HEK293T (cell line): ENCODE results near the gene KCTD15.

ENCODE experiments used
- CTCF ChIA-PET: fragments of 350-600 bp; formaldehyde crosslinking; extraction: SDS; loops from one replicate; lab custom pipeline; 2021; ENCODE audit warnings: antibody characterized with exemption, inconsistent platforms; lab: Yijun Ruan, JAX
- POLR2A ChIA-PET: fragments of 350-600 bp; formaldehyde crosslinking; extraction: SDS; loops from one replicate; lab custom pipeline; 2020; ENCODE audit warnings: antibody characterized with exemption, inconsistent platforms; lab: Yijun Ruan, JAX
- DNase-seq: peaks from one replicate; pipeline ENCODE4 v3.0.0; 2012; ENCODE audit warnings: mixed read lengths; ENCODE audit errors: extremely low spot score
- ARNT ChIP-seq: fragments of 450-650 bp; IDR thresholded peaks from 2 replicates; pipeline ENCODE4 v1.6.1; 2017; ENCODE audit warnings: mild to moderate bottlenecking
- BHLHE40 ChIP-seq: fragments of 450-650 bp; IDR thresholded peaks from 2 replicates; pipeline ENCODE4 v1.6.1; 2016; ENCODE audit warnings: mild to moderate bottlenecking, moderate library complexity, borderline replicate concordance
- CTBP1 ChIP-seq: fragments of 450-650 bp; IDR thresholded peaks from 2 replicates; pipeline ENCODE4 v1.6.1; 2016; ENCODE audit warnings: borderline replicate concordance
- ELF4 ChIP-seq: fragments of 450-650 bp; IDR thresholded peaks from 2 replicates; pipeline ENCODE4 v1.6.1; 2017; ENCODE audit warnings: antibody characterized with exemption
- FOXA1 ChIP-seq: fragments of 450-650 bp; IDR thresholded peaks from 2 replicates; pipeline ENCODE4 v1.6.1; 2016; ENCODE audit warnings: mild to moderate bottlenecking
- FOXK2 ChIP-seq: fragments of 450-650 bp; IDR thresholded peaks from 2 replicates; pipeline ENCODE4 v1.6.1; 2016; ENCODE audit warnings: mild to moderate bottlenecking
- FOXM1 ChIP-seq: fragments of 450-650 bp; IDR thresholded peaks from 2 replicates; pipeline ENCODE4 v1.6.1; 2017; ENCODE audit warnings: mild to moderate bottlenecking, borderline replicate concordance
- HDGF ChIP-seq: fragments of 450-650 bp; IDR thresholded peaks from 2 replicates; pipeline ENCODE4 v1.6.1; 2017; ENCODE audit warnings: antibody characterized with exemption, borderline replicate concordance
- L3MBTL2 ChIP-seq: fragments of 450-650 bp; conservative IDR thresholded peaks from 2 replicates; pipeline ENCODE4 v1.6.1; 2016; ENCODE audit warnings: mild to moderate bottlenecking
- LEF1 ChIP-seq: fragments of 450-650 bp; IDR thresholded peaks from 2 replicates; pipeline ENCODE4 v1.6.1; 2017; ENCODE audit warnings: mild to moderate bottlenecking, borderline replicate concordance
- NFRKB ChIP-seq: fragments of 450-650 bp; IDR thresholded peaks from 2 replicates; pipeline ENCODE4 v1.6.1; 2016; ENCODE audit warnings: mild to moderate bottlenecking, moderate library complexity
- SP1 ChIP-seq: fragments of 450-650 bp; IDR thresholded peaks from 2 replicates; pipeline ENCODE4 v1.6.1; 2017
- SUZ12 ChIP-seq: fragments of 450-650 bp; IDR thresholded peaks from 2 replicates; pipeline ENCODE4 v1.6.1; 2016; ENCODE audit warnings: mild to moderate bottlenecking
- TARDBP ChIP-seq: fragments of 450-650 bp; IDR thresholded peaks from 2 replicates; pipeline ENCODE4 v1.6.1; 2016
- ZNF384 ChIP-seq: fragments of 450-650 bp; IDR thresholded peaks from 2 replicates; pipeline ENCODE4 v1.6.1; 2016
- TF ChIP-seq, protein P1 (sequence below): fragments of 450-650 bp; IDR thresholded peaks from 2 replicates; pipeline ENCODE4 v1.6.1; 2016

Gene KCTD15

DNA sequence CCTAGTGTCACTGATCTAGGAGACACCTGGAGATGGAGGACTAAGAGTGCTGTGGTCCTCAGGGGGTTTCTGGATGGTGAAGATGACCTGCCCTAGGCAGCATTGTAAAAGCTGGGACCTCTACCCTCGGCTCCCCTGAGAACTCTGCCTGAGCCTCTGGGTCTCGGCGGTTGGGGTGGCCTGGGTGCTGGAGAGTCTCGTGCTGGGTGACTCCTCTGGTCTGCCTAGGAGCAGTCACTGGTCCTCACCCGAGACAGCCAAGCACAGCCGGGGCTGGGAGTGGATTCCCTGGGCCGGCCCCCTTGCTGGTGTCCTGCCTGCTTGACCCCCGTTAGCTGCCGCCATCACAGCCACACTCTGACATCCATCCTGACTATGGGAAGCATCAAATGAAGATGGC is 6.7 kb downstream of the KCTD15 start:
- DNase-seq: no peak

DNA sequence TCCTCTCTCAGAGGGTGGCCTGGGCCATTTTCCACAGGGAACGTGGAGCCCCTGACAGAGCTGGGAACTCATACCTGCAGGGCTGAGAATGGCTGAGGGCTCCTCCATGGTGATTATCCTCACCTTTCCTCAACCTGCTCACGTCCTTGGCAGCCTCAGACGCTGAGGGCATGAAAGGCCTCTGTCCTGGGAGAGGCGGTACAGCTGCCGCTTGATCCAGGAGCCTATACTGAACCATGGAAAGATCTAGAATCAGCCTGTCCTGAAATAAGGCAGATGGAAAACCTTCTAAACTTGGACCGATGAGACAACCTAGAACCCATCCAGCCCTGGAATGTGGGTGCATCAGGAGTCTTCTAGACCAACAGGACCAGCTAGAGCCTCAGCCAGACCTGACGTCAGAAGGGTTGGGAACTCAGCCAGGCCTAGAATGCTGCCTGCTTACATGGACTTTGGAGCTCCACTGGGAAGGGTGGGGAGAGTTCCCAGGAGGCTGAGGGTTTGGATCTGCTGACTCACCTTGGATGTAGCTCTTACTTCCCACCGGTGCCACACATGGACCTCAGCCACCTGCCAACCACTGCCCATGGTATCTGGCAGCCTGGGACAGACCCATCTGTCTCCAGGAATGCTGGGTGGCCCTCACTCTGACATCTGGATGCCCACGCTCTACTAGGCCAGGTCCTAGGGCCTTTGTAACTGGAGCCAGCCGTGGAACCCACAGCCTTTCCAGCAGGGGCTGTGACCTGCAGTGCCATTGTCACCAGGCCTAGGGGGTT is 7.5 kb downstream of the KCTD15 start:
- no peak for TF ChIP-seq CTBP1
- TF ChIP-seq BHLHE40: no peak
- no peak for TF ChIP-seq ZNF384
- TF ChIP-seq FOXA1: no peak
- TF ChIP-seq SP1: no peak
- TF ChIP-seq TARDBP: no peak
- TF ChIP-seq SUZ12: no peak
- TF ChIP-seq FOXM1: no peak
- no peak for TF ChIP-seq NFRKB
- TF ChIP-seq ARNT: no peak
- no peak for TF ChIP-seq LEF1
- no peak for TF ChIP-seq L3MBTL2
- no peak for TF ChIP-seq FOXK2
- ChIA-PET POLR2A (interaction anchor here (1.9 kb wide), 1 partner anchor 9 kb away, joined by 5 read pairs; no protein-coding TSS in a partner anchor), CTCF (no interaction called here)
- no peak for DNase-seq

More for the DNA sequence above, 6.7 kb downstream of the KCTD15 start:
- TF ChIP-seq ELF4 (no peak), NFRKB (no peak), FOXM1 (no peak), SUZ12 (no peak), BHLHE40 (no peak), ZNF384 (no peak), FOXA1 (no peak), LEF1 (no peak), SP1 (no peak), CTBP1 (no peak), L3MBTL2 (no peak), FOXK2 (no peak), ARNT (no peak), TARDBP (no peak), HDGF (no peak)
- TF ChIP-seq, protein P1, sequence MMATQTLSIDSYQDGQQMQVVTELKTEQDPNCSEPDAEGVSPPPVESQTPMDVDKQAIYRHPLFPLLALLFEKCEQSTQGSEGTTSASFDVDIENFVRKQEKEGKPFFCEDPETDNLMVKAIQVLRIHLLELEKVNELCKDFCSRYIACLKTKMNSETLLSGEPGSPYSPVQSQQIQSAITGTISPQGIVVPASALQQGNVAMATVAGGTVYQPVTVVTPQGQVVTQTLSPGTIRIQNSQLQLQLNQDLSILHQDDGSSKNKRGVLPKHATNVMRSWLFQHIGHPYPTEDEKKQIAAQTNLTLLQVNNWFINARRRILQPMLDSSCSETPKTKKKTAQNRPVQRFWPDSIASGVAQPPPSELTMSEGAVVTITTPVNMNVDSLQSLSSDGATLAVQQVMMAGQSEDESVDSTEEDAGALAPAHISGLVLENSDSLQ: no peak
- ChIA-PET CTCF (interaction anchor here (0.8 kb wide), 1 partner anchor 313 kb away, joined by 3 read pairs; no protein-coding TSS in a partner anchor), POLR2A (interaction anchor here (1.9 kb wide), 1 partner anchor 10 kb away, joined by 5 read pairs; no protein-coding TSS in a partner anchor)

DNA sequence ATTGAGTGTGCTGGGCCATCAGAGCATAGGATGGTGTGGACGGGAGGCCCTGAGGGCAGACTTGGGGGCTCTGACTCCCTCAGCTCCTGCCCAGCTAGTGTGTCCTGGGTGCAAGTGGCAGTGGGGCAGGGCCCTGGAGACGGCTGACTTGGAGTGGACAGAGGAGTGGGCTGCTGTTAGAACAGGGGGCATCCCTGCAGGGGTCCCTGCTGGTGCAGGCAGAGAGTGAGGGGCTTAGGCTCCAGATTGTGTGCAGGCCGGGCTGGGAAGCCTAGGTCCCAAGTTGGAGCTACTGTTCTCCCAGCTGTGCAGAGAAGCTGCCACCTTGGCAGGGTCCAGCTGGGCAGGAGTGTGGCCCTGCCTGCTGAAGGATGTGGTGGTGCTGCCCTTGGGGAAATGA is 8.6 kb downstream of the KCTD15 start:
- POLR2A ChIA-PET: interaction anchor here (1.9 kb wide), 1 partner anchor 8 kb away, joined by 5 read pairs; no protein-coding TSS in a partner anchor
- CTCF ChIA-PET: no interaction called here
- TF ChIP-seq NFRKB (no peak), CTBP1 (no peak), LEF1 (no peak), FOXK2 (no peak), ELF4 (no peak), SP1 (no peak), BHLHE40 (no peak), ARNT (no peak), TARDBP (no peak), FOXM1 (no peak)
- TF ChIP-seq, protein P1: no peak
- no peak for DNase-seq

DNA sequence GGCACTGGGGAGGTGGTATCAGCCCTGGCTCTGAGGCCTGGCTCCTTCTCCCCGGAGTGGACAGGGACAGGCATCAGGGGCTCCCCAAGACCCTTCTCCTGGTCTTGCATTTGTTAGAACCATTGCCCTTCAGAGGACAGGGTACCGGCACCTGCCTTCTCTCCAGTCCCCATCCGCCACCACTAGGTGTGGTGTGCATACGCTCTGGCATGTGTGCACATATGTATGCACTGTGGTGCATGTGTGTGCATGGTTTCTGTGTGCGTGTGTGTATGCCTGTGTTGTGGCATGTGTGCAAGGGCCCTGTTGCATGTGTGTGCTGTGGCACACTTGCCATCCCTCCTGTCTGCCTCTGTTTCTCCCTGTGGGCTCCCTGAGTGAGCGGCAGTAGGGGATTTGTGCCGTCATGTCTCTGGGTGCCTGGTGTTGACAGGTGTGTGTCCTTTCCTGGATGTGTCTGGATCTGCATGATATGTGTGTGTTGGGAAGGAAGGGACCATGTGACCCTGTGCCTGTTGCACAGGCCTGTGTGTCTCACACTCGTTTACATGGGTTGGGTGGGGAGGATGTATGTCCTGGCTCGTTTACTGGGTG is 9.3 kb downstream of the KCTD15 start:
- ChIA-PET CTCF (no interaction called here), POLR2A (no interaction called here)
- no peak for DNase-seq
- TF ChIP-seq SUZ12: no peak
- no peak for TF ChIP-seq ZNF384
- no peak for TF ChIP-seq FOXK2
- TF ChIP-seq FOXA1: no peak
- TF ChIP-seq, protein P1: no peak
- no peak for TF ChIP-seq HDGF
- TF ChIP-seq TARDBP: no peak
- TF ChIP-seq ELF4: no peak
- TF ChIP-seq BHLHE40: no peak
- TF ChIP-seq SP1: no peak
- TF ChIP-seq CTBP1: no peak
- TF ChIP-seq LEF1: no peak

DNA sequence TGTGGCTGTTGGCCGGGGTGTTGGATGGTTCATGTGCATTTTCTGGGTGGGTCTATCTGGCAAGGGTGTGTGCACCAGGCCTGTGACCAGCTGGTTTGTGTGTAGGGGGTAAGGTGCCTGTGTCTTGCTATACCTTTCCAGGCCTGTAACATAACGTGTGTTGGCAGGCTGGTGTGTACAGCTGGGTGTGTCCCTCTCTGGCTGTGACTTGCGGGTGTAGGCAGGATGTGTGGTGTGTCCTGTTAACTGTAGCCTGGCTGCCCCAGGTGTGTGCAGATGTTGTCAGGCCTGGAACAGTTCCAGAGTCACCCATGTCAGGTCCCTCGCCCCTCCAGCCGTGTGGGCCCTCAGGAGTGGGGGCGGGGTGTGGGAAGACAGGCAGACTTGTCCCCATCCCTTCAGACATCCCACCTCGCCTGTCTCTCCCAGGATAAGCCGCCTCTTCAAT is 9.8 kb downstream of the KCTD15 start:
- TF ChIP-seq FOXK2 (no peak), L3MBTL2 (no peak), HDGF (no peak), LEF1 (no peak), SUZ12 (no peak), BHLHE40 (no peak), CTBP1 (no peak), ELF4 (no peak), FOXM1 (no peak), FOXA1 (no peak), NFRKB (no peak), ZNF384 (no peak), TARDBP (no peak), ARNT (no peak), SP1 (no peak)
- TF ChIP-seq, protein P1: no peak
- CTCF ChIA-PET: no interaction called here
- POLR2A ChIA-PET: no interaction called here
- DNase-seq: no peak
